Measurements from ENCODE around the gene UNKL. TPM values are rescaled to one million over a fixed set of nuclear protein-coding genes. Genes with fewer than 3 reads are reported as not detected.
A peak's percentile ranks its signal among the peaks of the same experiment; 100 is the strongest.

UNKL gene
- total and polyA plus RNA-seq, 10 donors = 6.6 to 80.0 (median 44.4) TPM

- WGBS, 5 donors = 93 to 98% (median 95%) methylated on average over 5 to 11 of the region's 11 CpGs
- Histone ChIP-seq H3K4me1 (peaks cover 0 to 28% (median 2%) of the 10 kb centered on the region in 6 donors), H3K27ac (no peak overlapping the region), H3K27me3 (replicated peaks in 1 of 7) (no peaks in the 10 kb centered on the region), H3K36me3 (peaks cover 0 to 86% (median 76%) of the 10 kb centered on the region in 6 donors), H3K9me3 (no peaks in the 10 kb centered on the region), H3K4me3 (no peak overlapping the region)
- TF ChIP-seq POLR2AphosphoS5 (IDR thresholded peaks at IDR 0.05) = peak in 1 of 3 donors; percentile 26
- no peak for TF ChIP-seq CTCF (IDR thresholded peaks at IDR 0.05 in 8 of 11, conservative IDR thresholded peaks at IDR 0.05 in 3 of 11)
- no peak for TF ChIP-seq POLR2A (IDR thresholded peaks at IDR 0.05)
- intact Hi-C loops (cut with DNase I; ENCODE audit: low total_unique reads) = no loop called here
- no peak for DNase-seq
Observed at GRCh38 chr16:1447965-1448364, 33.5 kb upstream of the UNKL start.

- intact Hi-C loops (cut with DNase I; ENCODE audit: low total_unique reads) = no loop called here
- peaks cover 0 to 28% (median 2%) of the 10 kb centered on the region in 6 donors for H3K4me1 ChIP-seq
- no peak overlapping the region for H3K4me3 ChIP-seq
- no peak for TF ChIP-seq CTCF (IDR thresholded peaks at IDR 0.05 in 8 of 11, conservative IDR thresholded peaks at IDR 0.05 in 3 of 11)
- TF ChIP-seq POLR2AphosphoS5 (IDR thresholded peaks at IDR 0.05) = peak in 1 of 3 donors; percentile 20
- no peak for DNase-seq
- no peaks in the 10 kb centered on the region for H3K27me3 ChIP-seq (replicated peaks in 1 of 7)
- peaks cover 0 to 78% (median 62%) of the 10 kb centered on the region in 6 donors for H3K36me3 ChIP-seq
- no peaks in the 10 kb centered on the region for H3K9me3 ChIP-seq
- 91 to 95% (median 91%) methylated on average over 20 to 41 of the region's 41 CpGs for WGBS, 5 donors
- peak overlapping the region in 2 of 8 donors; percentile 60 to 87 for H3K27ac ChIP-seq
Observed at GRCh38 chr16:1446296-1447080, 32.0 kb upstream of the UNKL start.

- H3K36me3 ChIP-seq = peaks cover 0 to 70% (median 53%) of the 10 kb centered on the region in 6 donors
- TF ChIP-seq POLR2AphosphoS5 (IDR thresholded peaks at IDR 0.05) (no peak), POLR2A (IDR thresholded peaks at IDR 0.05) (no peak), CTCF (IDR thresholded peaks at IDR 0.05 in 8 of 11, conservative IDR thresholded peaks at IDR 0.05 in 3 of 11) (no peak)
Observed at GRCh38 chr16:1445518-1446203, 31.2 kb upstream of the UNKL start.

More at GRCh38 chr16:1445518-1446203, 31.2 kb upstream of the UNKL start:
- H3K9me3 ChIP-seq = no peaks in the 10 kb centered on the region
- H3K4me1 ChIP-seq = peaks cover 0 to 28% (median 2%) of the 10 kb centered on the region in 6 donors
- H3K27ac ChIP-seq = peak overlapping the region in 3 of 8 donors; percentile 51 to 87 (median 60)
- intact Hi-C loops (cut with DNase I; ENCODE audit: low total_unique reads) = no loop called here
- H3K4me3 ChIP-seq = no peak overlapping the region
- no peaks in the 10 kb centered on the region for H3K27me3 ChIP-seq (replicated peaks in 1 of 7)
- WGBS, 5 donors = 78 to 92% (median 86%) methylated on average over 8 to 25 of the region's 25 CpGs
- DNase-seq = no peak
